Pulmonary artery endothelial cell (primary cell): ENCODE measurements around the gene SYT12. TPM values are rescaled to one million over a fixed set of nuclear protein-coding genes. Genes with fewer than 3 reads are reported as not detected.

Experiments
- DNase-seq: peaks from one replicate; pipeline ENCODE4 v3.0.0-alpha.2; 2011; ENCODE audit warnings: low read depth, low spot score
- total RNA-seq: library from RNA; depleted of rRNA; stranded (reverse); fragments of >200 nt; gene quantifications from 2 replicates; pipeline ENCODE4 v1.2.3, GENCODE V29; 2014

The SYT12 gene
- total RNA-seq, 1 donor from 2014 or later = not detected

DNA sequence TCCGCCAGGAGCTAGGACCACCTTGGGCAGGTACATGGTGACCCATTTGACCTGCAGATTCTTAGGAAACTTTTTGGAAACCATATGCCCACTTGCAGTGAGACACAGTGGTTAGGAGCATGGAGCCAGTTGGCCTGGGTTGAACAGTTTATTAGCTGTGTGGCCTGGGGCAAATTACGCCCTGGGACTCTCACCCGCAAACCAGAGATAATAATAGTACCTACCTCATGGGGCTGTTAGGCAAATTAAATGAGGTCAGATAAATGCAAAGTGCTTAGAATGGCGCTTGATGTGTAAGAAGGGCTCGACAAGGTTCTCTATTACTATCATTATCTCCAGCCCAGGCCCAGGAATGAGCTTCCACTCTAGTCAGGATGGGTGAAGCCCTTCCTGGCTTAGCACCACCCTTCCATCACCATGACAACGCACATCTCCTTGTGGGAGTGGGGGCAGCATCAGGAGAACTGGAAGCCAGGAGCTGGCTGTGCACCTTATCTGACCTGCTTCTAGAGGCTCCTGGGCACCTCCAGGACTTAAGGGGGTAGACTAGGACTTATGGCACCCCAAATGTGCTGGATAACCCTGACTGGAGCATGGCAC, 5.1 kb downstream of the SYT12 start:
- DNase-seq = no peak

DNA sequence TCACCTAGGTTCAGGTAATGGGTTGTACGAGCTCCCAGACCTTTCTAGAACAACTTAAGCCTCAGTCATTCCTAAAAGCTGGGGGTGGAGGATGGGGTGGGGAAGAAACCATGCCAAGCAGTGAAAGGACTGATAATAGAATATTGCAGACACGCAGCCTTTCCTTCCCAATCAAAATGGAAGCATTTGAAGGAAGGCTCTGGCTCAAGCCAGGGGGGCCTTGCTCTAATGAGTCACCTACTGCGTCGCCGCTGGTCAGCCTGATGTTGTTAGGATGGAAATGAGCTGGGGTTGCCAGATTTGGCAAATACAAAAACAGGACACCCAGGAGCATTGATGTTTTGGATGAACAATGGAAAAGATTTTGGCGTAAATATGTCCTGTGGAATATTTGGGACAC, 6.2 kb downstream of the SYT12 start:
- no peak for DNase-seq

DNA sequence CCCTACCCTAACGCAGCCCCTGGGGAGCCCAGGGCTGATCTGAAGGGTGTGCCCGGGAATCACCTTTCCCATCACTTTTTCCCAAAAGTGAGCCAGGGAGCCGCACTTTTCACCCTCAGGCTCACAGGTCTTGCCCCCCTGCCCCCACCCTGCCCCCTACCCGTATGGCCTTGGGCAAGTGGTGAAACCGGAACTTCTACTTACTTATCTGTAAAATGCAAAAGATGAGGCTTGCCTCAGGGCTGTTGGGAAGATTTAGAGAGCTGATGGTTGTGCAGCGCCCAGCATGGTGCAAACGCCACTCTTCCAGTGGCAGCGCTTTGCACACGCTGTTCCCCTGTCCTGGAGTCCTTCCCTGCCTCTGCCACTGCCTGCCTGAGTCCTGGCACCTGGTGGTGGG, 8.0 kb downstream of the SYT12 start:
- no peak for DNase-seq

DNA sequence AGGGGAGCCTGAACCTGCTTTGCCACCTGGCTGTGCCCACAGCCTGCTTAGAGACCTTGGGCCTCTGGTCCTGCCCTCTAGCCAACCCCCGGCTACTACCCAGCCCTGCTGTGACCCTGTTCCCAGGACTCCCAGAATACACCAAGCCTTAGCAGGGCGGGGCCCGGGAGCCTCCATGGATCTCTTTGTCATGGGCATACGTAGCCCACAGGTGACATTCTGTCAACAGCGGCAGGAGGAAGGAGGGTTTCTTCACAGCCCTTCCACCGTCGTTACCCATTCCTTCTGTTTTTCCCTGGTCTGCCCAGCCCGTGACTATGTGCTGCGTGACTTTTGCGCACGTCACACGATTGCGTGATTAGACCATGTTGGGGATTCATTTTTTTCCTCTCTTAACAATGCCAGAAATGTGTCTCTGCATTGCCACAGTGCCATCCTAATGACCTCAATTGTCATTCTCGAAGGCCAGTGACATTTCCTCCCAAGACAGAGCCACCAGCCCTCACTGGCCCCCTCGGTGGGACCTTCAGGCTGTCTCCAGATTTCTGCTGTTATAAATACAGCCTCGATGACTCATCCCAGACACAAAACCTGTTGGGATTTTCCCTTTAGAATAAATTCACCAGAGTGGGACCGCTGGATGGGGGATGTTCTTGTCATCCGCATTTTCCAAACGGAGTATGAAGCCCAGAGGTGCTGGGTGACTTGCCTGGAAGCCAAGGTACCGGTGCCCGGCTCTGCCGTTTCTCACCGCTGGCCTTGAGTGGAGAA, 9.0 kb downstream of the SYT12 start:
- DNase-seq = no peak

DNA sequence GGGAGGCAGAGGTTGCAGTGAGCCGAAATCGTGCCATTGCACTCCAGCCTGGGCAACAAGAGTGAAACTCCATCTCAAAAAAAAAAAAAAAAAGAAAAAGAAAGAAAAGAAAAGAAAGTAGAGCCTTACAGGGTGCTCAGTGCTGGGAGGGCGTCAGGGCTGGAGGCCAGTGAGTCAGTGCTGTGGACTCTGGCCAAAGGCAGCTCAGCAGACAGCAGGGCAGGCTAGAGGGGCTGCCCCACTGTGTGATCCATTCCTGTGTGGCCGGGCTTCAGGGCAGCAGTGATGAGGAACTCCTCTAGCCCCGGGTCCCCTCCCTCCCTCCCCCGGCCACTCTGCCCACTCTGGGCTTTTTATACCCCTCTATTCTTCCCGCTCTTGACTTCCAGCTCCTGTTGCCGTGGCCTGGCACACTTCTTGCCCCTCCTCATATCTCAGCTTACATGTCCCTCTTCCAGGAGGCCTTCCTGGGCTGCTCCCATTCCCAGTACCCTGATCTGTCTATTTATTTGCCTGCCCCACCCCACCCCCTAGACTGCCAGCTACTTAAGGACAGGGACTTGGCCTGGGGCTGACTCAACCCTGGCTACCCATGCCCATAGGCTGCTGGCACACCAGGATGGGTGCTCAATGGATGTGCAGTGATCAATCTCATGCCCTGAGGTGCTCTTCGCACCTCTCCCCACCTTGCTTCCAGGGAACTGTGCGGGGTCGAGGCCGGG, 10.1 kb downstream of the SYT12 start:
- no peak for DNase-seq

DNA sequence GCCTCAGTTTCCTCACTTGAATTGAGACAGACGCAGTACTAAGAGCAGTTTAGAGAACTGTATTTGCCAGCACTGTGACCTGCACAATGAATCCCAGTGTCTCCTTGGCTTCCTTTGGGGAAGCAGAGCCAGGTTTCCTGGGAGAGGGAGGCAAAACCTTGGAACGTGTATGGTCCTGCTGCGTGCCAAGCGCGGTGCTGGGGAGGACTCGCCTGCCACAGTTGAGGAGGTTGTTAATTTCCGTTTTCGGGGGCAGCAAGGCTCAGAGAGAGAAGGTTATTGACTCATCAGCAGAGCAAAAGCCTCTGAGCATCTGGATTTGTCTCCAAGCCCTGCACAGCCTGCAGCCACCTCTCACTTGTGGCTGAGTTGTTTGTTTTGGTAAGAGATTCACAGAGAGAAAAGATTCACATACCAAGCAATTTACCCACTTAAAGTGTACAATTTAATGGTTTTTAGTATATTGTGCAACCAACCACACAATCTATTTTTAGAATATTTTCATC, 10.8 kb downstream of the SYT12 start:
- no peak for DNase-seq

DNA sequence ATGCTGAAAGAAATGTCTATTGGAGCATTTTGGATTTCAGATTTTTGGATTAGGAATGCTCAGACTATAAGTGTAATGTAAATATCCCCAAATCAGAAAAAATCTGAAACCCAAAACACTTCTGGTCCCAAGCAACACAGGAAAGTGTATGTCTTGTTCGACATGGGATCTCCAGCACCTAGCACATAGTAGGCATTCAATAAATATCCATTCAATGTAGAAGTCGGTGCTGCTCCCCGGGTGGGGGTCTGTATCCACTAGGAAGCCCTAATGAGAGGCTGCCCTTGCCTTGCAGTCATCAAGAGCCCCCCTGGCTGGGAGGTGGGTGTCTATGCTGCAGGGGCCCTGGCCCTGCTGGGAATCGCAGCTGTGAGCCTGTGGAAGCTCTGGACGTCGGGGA, 11.4 kb downstream of the SYT12 start:
- no peak for DNase-seq

DNA sequence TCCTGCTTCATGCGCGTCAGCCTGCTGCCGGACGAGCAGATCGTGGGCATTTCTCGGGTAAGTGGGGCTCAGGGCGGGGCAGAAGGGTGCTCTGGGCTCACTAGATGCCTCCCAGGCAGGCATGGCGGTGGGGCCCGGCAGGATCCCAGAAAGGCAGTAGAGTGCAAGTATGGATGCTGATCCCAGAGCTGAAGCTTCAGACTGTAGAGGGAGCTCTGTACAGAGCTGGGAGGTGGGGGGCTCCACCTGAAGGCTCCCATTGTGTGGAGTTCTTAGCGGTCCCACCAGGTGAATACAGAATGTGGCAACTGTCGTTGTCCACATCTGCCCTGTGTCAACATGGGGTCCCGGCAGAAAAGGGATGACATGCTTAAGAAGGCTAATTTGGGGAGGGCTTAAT, 17.2 kb downstream of the SYT12 start:
- DNase-seq = no peak

DNA sequence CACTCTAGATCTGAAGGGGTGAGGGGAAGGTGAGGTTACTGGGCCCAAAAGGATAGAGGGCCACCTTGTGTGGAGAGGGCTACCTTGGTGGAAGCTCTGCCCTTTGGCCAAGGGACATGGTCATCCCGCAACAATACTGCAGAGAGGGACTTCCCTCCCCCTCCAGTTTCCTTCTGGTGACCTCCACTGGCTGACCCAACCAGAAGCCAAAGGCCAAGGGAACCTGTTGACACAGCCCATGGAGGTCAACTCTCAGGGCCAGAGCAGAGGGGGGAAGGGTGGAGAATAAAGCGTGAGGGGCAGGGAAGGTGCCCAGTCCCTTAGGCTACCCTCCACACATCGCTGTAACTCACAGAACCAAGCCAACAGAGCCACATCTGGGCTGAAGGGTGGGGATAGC, 18.7 kb downstream of the SYT12 start:
- no peak for DNase-seq

DNA sequence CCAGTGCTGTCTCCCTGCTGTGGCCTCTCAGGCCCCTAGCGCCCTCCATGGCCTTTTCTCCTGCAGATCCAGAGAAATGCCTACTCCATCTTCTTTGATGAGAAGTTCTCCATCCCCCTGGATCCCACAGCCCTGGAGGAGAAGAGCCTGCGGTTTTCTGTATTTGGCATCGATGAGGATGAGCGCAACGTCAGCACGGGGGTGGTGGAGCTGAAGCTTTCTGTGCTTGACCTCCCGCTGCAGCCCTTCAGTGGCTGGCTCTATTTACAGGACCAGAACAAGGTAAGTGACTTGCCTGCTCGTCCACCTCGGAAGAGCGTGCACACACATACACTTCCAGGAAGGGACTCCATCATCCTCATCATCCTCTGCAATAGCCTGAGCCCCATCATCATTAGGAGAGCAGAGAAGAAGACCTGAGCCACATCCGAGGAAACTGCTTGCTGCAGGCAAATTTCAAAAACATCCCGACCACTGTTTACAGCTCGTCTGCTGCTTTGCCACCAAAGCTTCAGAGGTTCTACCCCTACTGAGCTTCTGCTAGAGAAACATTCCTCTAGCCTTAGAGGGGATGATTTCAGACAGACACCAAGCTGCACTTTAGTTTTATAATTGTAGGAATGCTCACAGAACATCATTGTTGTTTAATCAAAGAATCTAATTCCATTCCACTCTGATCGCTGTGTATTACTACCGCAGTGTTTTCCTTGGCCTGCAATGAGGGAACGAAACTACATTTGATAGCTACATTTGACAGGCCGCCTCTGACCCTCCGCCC, 20.8 kb downstream of the SYT12 start:
- DNase-seq = no peak

DNA sequence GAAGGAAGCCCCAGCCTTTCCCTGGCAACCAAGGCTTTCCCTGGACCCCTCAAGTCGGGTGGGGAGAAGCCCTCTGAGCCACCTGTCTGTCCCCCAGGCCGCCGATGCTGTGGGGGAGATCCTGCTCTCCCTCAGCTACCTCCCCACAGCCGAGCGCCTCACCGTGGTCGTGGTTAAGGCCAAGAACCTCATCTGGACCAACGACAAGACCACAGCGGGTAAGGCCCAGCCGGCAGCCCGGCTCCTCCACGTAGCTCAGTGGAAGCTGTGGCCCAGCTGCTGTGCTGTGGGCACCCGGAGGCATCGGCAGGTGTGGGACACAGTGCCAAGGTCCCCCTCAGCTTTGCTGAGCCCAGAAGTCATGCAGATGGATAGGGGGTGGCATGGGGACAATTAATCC, 21.6 kb downstream of the SYT12 start:
- DNase-seq = no peak

DNA sequence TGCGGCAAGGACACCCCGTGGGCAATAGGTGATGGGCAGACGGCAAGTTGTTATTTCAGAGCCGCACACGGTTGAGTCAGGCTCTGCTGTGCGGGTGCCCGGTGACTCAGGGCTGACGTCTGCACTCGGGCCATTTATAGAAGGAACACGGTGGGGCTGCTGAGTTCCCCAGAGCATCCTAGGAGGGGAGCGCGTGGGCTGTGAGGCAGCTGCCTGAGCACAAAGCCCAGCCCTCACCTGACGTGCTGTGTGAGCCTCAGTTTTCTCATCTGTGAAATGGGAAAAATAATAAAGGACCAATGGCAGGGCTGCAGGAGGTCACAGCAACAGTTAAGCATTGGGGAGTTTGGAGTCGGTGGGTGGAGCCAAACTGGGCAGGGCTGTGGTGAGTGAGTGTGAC, 22.4 kb downstream of the SYT12 start:
- no peak for DNase-seq

DNA sequence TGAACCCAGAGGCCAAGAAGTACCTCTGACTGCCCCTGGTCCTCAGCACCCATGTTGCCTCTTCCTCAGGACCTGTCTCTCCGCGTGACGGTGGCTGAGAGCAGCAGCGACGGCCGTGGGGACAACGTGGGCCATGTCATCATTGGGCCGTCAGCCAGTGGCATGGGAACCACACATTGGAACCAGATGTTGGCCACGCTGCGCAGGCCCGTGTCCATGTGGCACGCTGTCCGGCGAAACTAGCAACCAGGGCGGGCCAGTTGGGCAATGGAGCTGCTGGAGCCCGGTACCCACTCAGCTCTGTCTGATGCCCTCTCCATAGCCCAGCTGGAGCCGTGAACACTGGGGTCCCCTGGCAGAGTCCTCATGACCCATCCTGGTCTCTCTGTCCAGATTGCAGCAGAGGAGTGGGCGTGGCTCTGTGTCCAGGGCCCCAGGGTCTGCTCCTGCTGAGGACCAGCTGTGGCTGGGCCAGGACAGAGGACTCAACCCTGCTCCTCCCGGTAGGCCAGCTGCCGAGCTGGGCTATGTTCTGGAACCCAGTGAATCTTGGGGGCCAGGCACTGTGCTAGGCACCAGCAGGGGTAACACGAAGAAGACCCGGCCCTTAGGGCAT, 25.7 kb downstream of the SYT12 start:
- DNase-seq = no peak

DNA sequence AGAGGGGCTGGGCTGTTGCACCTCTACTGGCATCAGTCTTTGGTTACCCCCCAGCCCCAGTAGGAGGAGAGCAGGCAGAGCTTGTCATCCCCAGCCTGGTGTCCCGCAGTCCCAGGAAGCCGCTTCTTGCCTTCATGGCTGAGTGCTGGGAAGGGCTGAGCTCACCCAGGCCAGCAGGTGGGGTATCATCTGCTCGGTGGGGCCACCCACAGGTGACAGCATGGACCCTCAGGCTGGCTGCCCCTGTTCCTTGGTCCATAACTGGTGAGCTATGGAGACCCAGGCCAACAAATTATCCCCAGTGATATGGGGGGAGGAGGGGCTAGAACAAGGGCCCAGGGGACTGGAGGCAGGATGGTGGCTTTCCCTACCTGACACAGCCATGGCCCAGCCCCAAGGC, 27.2 kb downstream of the SYT12 start:
- DNase-seq = no peak

DNA sequence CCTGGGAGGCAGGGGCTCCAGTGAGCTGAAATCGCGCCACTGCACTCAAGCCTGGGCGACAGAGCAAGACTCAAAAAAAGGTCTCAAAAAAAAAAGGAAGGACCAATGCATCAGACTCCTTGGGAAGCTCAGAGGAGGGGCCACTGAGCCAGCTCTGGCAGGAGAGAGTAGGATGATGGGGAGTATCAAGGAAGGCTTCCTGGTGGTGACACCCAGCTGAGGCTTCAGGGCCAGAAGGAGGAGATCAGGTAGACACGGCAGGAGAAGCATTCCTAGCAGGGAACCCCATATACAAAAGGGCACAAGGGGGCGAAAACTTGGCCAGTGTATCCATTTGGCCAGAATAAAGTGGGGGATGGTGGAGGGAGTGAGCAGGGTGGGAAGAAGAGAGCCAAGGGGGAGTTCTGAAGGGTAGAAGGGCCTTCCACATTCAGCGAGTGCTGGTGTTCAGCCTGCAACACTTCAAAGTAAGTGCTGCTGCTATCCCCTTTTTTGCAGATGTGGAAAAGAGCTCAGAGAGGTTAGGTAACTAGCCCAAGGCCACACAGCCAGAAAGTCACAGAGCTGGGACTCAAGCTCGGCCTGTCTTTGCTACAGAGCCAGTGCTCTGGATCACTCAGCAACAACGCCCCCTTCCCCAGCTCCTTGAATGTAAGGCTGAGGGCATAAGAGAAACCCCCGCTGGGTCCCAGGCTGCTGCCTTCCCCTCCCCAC, 28.4 kb downstream of the SYT12 start:
- DNase-seq = no peak

DNA sequence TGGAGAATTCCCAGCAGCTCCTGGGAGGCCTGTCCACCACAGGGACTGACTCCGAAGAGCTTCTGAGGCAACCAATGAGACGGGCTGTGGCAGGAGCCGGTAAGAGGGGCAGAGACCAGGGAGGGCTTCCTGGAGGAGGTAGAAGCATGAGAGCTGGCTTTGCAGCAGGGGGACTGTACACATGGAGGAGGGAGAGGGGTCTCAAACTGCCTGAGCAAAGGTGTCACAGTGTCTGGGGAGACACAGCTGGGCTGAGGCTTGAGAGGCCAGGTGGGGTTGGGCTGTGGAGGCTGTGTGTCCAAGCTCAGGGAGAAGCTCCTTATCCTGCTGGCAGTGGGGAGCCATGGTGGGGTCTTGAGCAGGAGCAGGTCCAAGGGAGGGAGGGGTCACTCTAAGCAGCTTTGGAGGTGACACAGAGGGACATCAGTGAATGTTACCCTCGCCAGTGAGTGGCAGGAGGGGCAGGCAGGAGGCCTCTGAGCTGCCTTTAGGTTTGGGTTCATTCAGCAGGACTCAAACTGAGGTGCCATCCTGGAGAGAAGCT, 29.1 kb downstream of the SYT12 start:
- DNase-seq = no peak

DNA sequence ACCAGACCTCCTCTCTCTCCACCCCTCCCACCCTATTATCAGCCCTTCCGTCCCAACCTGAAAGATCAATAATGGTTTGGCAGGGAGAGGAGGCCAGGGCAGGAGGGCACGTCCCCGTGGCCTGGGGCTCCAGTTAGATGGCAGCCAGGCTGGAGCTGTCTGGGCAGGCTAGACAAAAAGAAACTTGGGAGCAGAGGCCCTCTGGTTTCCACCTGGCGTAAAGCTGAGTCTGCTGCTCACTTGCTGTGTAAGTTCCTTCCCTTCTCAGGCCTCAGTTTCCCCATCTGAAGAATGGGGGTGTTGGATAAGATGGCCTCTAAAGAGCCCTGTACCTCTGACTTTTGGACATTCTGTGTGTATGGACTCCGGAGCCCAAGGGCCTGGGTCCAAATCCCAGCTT, 30.0 kb downstream of the SYT12 start:
- DNase-seq = no peak

DNA sequence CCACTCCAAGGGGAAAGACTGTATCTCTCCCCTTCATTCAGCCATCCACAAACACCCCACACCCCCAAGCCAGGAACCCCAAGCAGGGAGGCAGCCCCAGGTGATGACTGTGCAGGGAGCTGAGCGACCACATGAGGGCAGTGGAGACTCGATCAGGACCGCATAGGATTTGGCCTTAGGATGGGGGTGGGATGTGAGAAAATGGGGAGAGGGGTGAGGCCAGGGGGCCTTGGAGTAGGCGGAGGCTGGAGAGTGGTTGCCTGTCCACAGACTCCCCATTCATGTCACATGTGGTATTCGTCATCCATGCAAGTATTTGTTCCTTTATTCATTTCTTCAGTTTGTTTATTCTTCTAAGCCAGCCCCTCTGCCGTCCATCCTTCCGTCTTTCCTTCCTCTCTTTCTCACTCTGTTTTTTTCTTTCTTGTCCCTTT, 31.0 kb downstream of the SYT12 start:
- no peak for DNase-seq

DNA sequence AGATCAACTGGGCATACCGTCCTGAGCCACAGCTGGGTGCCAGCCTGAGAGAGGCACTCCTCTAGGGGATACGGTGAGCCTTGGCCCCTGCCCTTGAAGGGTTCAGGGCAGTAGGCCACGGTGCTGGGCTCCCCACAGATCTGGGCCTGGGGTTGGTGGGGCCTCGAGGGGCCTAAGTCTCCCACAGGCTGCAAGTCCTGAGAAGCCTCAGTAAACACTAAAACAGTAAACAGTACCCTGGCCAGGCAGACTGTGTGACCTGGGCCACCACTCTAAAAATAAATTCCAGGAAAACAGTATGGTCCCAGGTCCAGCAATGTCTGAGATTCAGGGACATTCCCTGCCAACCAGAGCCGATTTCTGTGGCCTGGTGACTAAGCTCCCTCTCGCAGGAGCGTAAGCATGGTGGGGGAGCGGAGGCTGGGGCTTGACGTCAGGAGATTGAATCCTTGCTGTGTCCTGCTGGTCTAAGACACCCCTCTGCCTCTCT, 31.5 kb downstream of the SYT12 start:
- no peak for DNase-seq

DNA sequence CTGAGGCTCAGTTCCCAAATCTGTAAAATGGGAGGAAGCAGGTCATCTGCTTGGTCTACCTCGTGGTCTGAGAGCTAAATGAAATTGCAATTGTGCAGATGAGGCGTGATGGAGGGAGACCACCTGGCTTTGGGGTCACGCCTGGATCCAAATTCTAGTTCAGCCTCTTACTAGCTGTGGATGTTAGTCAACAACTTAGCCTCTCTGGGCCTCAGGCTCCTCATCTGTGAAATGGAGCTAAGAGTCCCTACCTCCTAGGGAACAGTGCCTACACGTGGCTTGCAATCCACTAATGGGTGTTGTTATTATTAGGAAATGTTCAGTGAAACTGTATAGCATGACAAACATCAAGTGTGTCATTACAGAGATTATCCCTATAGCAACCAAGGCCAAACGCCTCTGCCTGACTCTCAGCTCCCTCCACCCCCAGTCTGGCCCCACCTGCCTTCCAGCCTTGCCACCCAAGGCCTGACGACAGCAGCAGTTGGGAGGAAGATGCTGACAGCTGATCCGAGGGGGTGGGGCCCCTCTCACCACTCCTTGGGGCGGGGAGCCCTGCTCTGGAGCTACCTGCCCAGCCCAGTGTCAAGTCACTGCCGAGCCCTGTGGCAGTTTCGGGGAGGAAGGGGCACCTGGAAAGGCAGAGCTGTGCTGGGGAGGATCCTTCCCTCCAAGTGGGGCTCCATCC, 32.0 kb downstream of the SYT12 start:
- no peak for DNase-seq
